ENCODE results near the gene ITGA8. TPM values are rescaled to one million over a fixed set of nuclear protein-coding genes. Genes with fewer than 3 reads are reported as not detected.
"Not testable (repeated sequence)": the region's sequence is repeated elsewhere in the genome, so short reads cannot be mapped to it uniquely, and the experiment has no call there.

ITGA8 gene
- total RNA-seq, 1 donor: not detected

GRCh38 chr10:15585303-15585715 is 134.4 kb downstream of the ITGA8 start:
- Histone ChIP-seq H3K4me1 (ENCODE audit: insufficient read depth, low read length) (no peaks in the 10 kb centered on the region), H3K27me3 (ENCODE audit: insufficient read depth, low read length) (no peaks in the 10 kb centered on the region), H3K4me3 (ENCODE audit: low read length) (no peak overlapping the region), H3K9me3 (ENCODE audit: low read depth, low read length) (no peaks in the 10 kb centered on the region)

- not testable (repeated sequence) for H3K27me3 ChIP-seq (ENCODE audit: insufficient read depth, low read length); H3K4me3 ChIP-seq (ENCODE audit: low read length); H3K9me3 ChIP-seq (ENCODE audit: low read depth, low read length); H3K4me1 ChIP-seq (ENCODE audit: insufficient read depth, low read length)
Observed at GRCh38 chr10:15582972-15583371, 136.8 kb downstream of the ITGA8 start.

- peaks cover 3% of the 10 kb centered on the region for H3K27me3 ChIP-seq (ENCODE audit: insufficient read depth, low read length)
Observed at GRCh38 chr10:15579605-15580004, 140.1 kb downstream of the ITGA8 start.

GRCh38 chr10:15572531-15573045 is 147.1 kb downstream of the ITGA8 start:
- Histone ChIP-seq H3K27me3 (ENCODE audit: insufficient read depth, low read length) (no peaks in the 10 kb centered on the region), H3K4me1 (ENCODE audit: insufficient read depth, low read length) (no peaks in the 10 kb centered on the region), H3K9me3 (ENCODE audit: low read depth, low read length) (no peaks in the 10 kb centered on the region), H3K4me3 (ENCODE audit: low read length) (no peak overlapping the region)

More at GRCh38 chr10:15579605-15580004, 140.1 kb downstream of the ITGA8 start:
- Histone ChIP-seq H3K9me3 (ENCODE audit: low read depth, low read length) (peaks cover 8% of the 10 kb centered on the region), H3K4me1 (ENCODE audit: insufficient read depth, low read length) (no peaks in the 10 kb centered on the region), H3K4me3 (ENCODE audit: low read length) (no peak overlapping the region)

- Histone ChIP-seq H3K4me3 (ENCODE audit: low read length) (no peak overlapping the region), H3K9me3 (ENCODE audit: low read depth, low read length) (no peaks in the 10 kb centered on the region), H3K4me1 (ENCODE audit: insufficient read depth, low read length) (no peaks in the 10 kb centered on the region), H3K27me3 (ENCODE audit: insufficient read depth, low read length) (no peaks in the 10 kb centered on the region)
Observed at GRCh38 chr10:15571575-15571974, 148.1 kb downstream of the ITGA8 start.

GRCh38 chr10:15570738-15571339 is 148.9 kb downstream of the ITGA8 start:
- no peak overlapping the region for H3K4me3 ChIP-seq (ENCODE audit: low read length)
- H3K9me3 ChIP-seq (ENCODE audit: low read depth, low read length): no peaks in the 10 kb centered on the region
- H3K27me3 ChIP-seq (ENCODE audit: insufficient read depth, low read length): no peaks in the 10 kb centered on the region
- H3K4me1 ChIP-seq (ENCODE audit: insufficient read depth, low read length): no peaks in the 10 kb centered on the region

- Histone ChIP-seq H3K4me3 (ENCODE audit: low read length) (no peak overlapping the region), H3K9me3 (ENCODE audit: low read depth, low read length) (no peaks in the 10 kb centered on the region)
Observed at GRCh38 chr10:15567952-15568351, 151.8 kb downstream of the ITGA8 start.

GRCh38 chr10:15563246-15563645 is 156.5 kb downstream of the ITGA8 start:
- Histone ChIP-seq H3K4me3 (ENCODE audit: low read length) (no peak overlapping the region), H3K9me3 (ENCODE audit: low read depth, low read length) (no peaks in the 10 kb centered on the region), H3K4me1 (ENCODE audit: insufficient read depth, low read length) (no peaks in the 10 kb centered on the region), H3K27me3 (ENCODE audit: insufficient read depth, low read length) (no peaks in the 10 kb centered on the region)

More at GRCh38 chr10:15567952-15568351, 151.8 kb downstream of the ITGA8 start:
- Histone ChIP-seq H3K27me3 (ENCODE audit: insufficient read depth, low read length) (no peaks in the 10 kb centered on the region), H3K4me1 (ENCODE audit: insufficient read depth, low read length) (no peaks in the 10 kb centered on the region)

- Histone ChIP-seq H3K27me3 (ENCODE audit: insufficient read depth, low read length) (no peaks in the 10 kb centered on the region), H3K4me3 (ENCODE audit: low read length) (no peak overlapping the region), H3K9me3 (ENCODE audit: low read depth, low read length) (no peaks in the 10 kb centered on the region), H3K4me1 (ENCODE audit: insufficient read depth, low read length) (no peaks in the 10 kb centered on the region)
Observed at GRCh38 chr10:15562578-15562977, 157.1 kb downstream of the ITGA8 start.

- Histone ChIP-seq H3K27me3 (ENCODE audit: insufficient read depth, low read length) (no peaks in the 10 kb centered on the region), H3K4me3 (ENCODE audit: low read length) (no peak overlapping the region), H3K4me1 (ENCODE audit: insufficient read depth, low read length) (no peaks in the 10 kb centered on the region), H3K9me3 (ENCODE audit: low read depth, low read length) (no peaks in the 10 kb centered on the region)
Observed at GRCh38 chr10:15562116-15562515, 157.6 kb downstream of the ITGA8 start.

GRCh38 chr10:15558136-15558535 is 161.6 kb downstream of the ITGA8 start:
- no peaks in the 10 kb centered on the region for H3K9me3 ChIP-seq (ENCODE audit: low read depth, low read length)
- H3K27me3 ChIP-seq (ENCODE audit: insufficient read depth, low read length): no peaks in the 10 kb centered on the region
- no peak overlapping the region for H3K4me3 ChIP-seq (ENCODE audit: low read length)
- no peaks in the 10 kb centered on the region for H3K4me1 ChIP-seq (ENCODE audit: insufficient read depth, low read length)

GRCh38 chr10:15557168-15557567 is 162.6 kb downstream of the ITGA8 start:
- not testable (repeated sequence) for H3K4me3 ChIP-seq (ENCODE audit: low read length); H3K27me3 ChIP-seq (ENCODE audit: insufficient read depth, low read length); H3K9me3 ChIP-seq (ENCODE audit: low read depth, low read length); H3K4me1 ChIP-seq (ENCODE audit: insufficient read depth, low read length)

GRCh38 chr10:15550950-15551349 is 168.8 kb downstream of the ITGA8 start:
- no peaks in the 10 kb centered on the region for H3K9me3 ChIP-seq (ENCODE audit: low read depth, low read length)
- no peaks in the 10 kb centered on the region for H3K27me3 ChIP-seq (ENCODE audit: insufficient read depth, low read length)
- no peaks in the 10 kb centered on the region for H3K4me1 ChIP-seq (ENCODE audit: insufficient read depth, low read length)
- H3K4me3 ChIP-seq (ENCODE audit: low read length): no peak overlapping the region

- Histone ChIP-seq H3K4me1 (ENCODE audit: insufficient read depth, low read length) (no peaks in the 10 kb centered on the region), H3K9me3 (ENCODE audit: low read depth, low read length) (no peaks in the 10 kb centered on the region), H3K4me3 (ENCODE audit: low read length) (no peak overlapping the region), H3K27me3 (ENCODE audit: insufficient read depth, low read length) (no peaks in the 10 kb centered on the region)
Observed at GRCh38 chr10:15548331-15548730, 171.4 kb downstream of the ITGA8 start.

- Histone ChIP-seq H3K27me3 (ENCODE audit: insufficient read depth, low read length) (no peaks in the 10 kb centered on the region), H3K4me3 (ENCODE audit: low read length) (no peak overlapping the region)
Observed at GRCh38 chr10:15546606-15547005, 173.1 kb downstream of the ITGA8 start.

GRCh38 chr10:15545884-15546283 is 173.8 kb downstream of the ITGA8 start:
- H3K4me3 ChIP-seq (ENCODE audit: low read length): no peak overlapping the region
- H3K4me1 ChIP-seq (ENCODE audit: insufficient read depth, low read length): no peaks in the 10 kb centered on the region
- H3K9me3 ChIP-seq (ENCODE audit: low read depth, low read length): no peaks in the 10 kb centered on the region
- no peaks in the 10 kb centered on the region for H3K27me3 ChIP-seq (ENCODE audit: insufficient read depth, low read length)

More at GRCh38 chr10:15546606-15547005, 173.1 kb downstream of the ITGA8 start:
- Histone ChIP-seq H3K9me3 (ENCODE audit: low read depth, low read length) (no peaks in the 10 kb centered on the region), H3K4me1 (ENCODE audit: insufficient read depth, low read length) (no peaks in the 10 kb centered on the region)

All from mononuclear cell (primary cell).